GM18511 (cell line): Measurements from ENCODE around the gene SPATA6.

Source experiments
- ATAC-seq: cut with Tn5 transposase; IDR thresholded peaks from one replicate; pipeline ENCODE4 v1.9.1; 2021; ENCODE audit warnings: mild to moderate bottlenecking, moderate library complexity; ENCODE audit not compliant: unreplicated experiment

Gene SPATA6

DNA sequence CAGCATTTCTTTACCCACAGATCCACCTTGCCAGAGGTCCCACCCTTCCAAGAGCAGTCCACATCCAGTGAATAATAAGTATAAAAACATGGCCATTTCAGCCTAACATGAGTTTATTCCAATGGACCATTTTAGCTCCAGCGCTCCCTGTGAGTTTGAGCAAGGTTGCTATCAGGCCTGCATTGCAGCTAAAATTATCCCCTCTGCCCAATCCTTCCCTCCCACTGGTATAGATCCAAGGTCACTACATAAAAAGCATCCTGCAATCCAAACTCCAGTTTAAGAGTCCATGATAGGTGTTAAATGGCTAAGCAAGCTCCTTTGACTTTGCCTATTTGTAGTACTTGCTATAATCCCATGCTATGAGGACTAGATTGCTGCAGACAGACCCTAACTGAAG lies 213.9 kb downstream of the SPATA6 start:
- no peak for ATAC-seq

DNA sequence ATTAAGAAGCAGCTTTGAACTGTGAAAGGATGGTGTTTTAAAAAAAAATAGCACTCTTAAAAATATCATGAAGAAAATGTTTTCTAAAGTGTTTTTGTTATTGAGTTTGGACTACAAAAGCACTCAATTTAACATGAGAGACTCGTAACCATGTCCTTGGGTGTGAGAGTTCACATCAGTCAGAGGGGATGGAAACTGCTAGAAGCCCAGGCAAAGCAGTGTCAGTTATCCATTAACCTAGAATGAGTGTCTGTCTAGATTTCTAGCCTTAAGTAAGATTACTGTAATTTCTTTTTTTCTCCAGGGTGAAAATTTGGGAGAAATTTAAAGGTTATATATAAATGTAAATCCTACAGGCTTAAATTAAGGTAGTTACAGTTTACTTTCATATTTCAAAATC lies 217.8 kb downstream of the SPATA6 start:
- no peak for ATAC-seq

DNA sequence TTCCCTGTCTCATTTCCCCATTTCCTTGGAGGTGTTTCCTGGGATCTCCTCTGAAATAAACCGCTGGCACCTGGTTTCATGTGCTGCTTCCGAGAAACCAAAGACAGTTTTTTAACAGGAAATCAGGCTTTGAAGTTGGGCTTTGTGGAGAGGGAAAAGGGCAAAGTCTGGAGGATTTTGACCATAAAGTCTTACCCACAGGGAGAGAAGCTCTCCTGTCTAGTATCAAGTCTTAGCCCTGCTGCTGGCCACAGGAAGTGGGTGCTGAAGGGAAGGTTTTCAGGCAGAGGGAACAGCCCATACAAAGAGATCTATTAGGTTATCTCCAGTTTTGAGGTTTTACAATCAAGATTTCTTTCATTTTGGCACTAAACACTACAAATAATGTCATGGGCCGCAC lies 220.2 kb downstream of the SPATA6 start:
- no peak for ATAC-seq

DNA sequence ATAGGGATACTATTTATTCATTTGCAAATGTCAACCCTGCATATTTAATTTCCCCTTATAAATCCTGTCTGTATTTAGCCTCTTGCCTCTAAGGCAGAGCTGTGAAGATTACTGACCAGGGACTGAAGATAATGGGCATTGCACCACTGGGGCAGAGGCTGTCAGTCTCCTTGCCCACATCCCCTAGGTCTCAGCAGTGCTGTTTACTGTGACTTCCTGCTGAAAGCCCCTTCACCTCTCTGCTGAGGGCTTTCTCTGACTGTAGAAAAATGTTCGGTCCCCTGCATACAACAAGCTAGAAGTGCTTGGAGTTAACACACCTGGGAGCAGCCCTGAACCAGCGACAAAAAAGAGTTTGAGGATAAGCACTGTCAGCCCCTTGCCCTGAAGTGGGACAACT lies 220.7 kb downstream of the SPATA6 start:
- ATAC-seq: no peak

DNA sequence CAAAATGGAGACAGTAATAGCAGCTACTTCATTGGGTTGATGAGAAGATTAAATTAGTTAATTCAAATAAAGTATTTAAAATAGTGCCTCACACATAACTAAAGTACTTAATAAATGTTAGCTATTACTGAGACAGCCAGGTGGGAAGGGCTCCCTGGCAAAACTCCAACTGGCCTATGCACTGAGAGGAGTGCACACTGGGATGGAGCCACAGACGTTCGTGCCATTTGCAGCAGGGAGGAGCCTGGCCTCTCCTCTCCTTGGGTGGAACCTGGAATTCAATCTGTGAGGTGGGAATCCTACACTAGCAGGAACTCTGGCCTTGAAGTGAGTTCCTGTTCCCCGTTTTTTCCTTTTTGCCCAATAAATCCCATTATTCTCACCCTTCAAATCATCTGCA lies 221.4 kb downstream of the SPATA6 start:
- ATAC-seq: no peak

DNA sequence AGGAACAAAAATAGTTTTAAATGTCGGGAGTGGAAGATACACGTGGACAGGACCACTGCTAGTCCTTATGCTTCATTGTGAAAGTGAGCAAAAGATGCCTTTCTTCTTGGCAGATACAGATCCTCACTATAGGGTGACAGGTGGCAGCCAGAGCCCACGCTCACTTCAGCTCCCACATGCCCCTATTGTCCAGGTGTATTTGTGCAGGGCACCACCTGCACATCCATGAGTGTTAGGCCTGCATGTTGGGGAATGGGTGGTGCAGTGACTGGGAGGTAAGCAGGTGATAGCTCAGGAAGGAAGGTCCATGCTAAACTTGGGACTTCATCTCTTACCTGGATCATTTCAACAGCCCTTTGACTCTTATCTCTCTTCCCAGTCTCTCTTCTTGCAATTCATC lies 222.1 kb downstream of the SPATA6 start:
- no peak for ATAC-seq

DNA sequence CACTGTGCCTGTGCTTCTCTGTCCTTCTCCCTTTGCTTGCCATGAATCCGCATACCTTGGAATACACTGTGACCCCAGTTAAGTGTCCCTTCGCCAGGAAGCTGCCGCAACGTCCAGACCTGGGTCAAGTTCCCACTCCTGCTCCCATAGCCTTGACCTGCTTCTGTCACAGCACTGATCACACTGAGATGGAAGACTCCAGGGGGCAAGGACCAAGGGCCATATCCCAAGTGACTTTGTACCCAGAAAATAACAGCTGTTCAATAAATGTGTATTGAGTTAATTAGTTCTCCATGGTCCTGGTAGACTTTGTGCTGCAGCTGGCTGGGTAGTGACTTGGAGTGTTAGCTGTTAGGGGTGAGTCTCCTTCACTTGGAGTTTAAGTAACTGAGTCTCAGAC lies 223.6 kb downstream of the SPATA6 start:
- ATAC-seq: no peak

DNA sequence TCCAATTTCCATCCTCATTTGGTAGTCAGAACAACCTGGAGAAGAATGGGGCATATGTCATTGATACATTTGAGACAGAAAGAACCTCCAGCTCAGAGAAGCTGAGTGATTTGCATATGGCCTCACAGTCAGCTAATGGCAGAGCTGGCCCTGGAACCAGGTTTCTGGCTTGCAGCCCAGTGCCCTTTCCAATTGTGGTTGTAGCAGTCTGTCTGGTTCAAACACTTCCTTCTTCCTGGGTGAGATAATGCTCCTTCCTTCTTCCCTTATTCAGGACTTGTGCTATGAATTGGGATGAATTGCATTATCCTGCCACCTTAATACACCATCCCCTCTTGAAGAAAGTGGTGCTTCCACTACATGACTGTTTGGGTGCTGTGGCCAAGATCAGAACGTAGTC lies 225.3 kb downstream of the SPATA6 start:
- ATAC-seq: no peak
